HG03521 (cell line): ENCODE data around the gene SPAG4.
A peak's percentile ranks its signal among the peaks of the same experiment; 100 is the strongest.

Experiments used
- ATAC-seq: cut with Tn5 transposase; IDR thresholded peaks from one replicate; pipeline ENCODE4 v1.9.1; 2021; ENCODE audit warnings: mild to moderate bottlenecking, moderate library complexity; ENCODE audit not compliant: unreplicated experiment

The SPAG4 gene

GRCh38 chr20:35652641-35653429 is 37.2 kb downstream of the SPAG4 start:
- ATAC-seq = no peak

- ATAC-seq = no peak
Measured at GRCh38 chr20:35653430-35653734, 37.8 kb downstream of the SPAG4 start.

GRCh38 chr20:35653893-35654292 is 38.3 kb downstream of the SPAG4 start:
- no peak for ATAC-seq

GRCh38 chr20:35654415-35654814 is 38.8 kb downstream of the SPAG4 start:
- ATAC-seq = no peak

- no peak for ATAC-seq
Measured at GRCh38 chr20:35657271-35657670, 41.6 kb downstream of the SPAG4 start.

GRCh38 chr20:35660122-35660937 is 44.7 kb downstream of the SPAG4 start:
- ATAC-seq = no peak

- no peak for ATAC-seq
Measured at GRCh38 chr20:35661053-35661452, 45.4 kb downstream of the SPAG4 start.

- ATAC-seq = no peak
Measured at GRCh38 chr20:35661908-35662307, 46.3 kb downstream of the SPAG4 start.

GRCh38 chr20:35662551-35662950 is 46.9 kb downstream of the SPAG4 start:
- no peak for ATAC-seq

- ATAC-seq = peak; percentile 24
Measured at GRCh38 chr20:35663516-35664465, 48.2 kb downstream of the SPAG4 start.

- ATAC-seq = peak; percentile 75
Measured at GRCh38 chr20:35664466-35665206, 49.0 kb downstream of the SPAG4 start, which contains the start of the genes CPNE1 and RBM12. TSS of gene CPNE1 (minus strand) at chr20:35664900. CDS start at chr20:35632923, 31,977 bp downstream. TSS of gene RBM12 (minus strand) at chr20:35664900. CDS start at chr20:35655322, 9,578 bp downstream.

GRCh38 chr20:35665949-35666288 is 50.3 kb downstream of the SPAG4 start:
- ATAC-seq = no peak

- no peak for ATAC-seq
Measured at GRCh38 chr20:35669221-35669620, 53.6 kb downstream of the SPAG4 start.

GRCh38 chr20:35669681-35670080 is 54.1 kb downstream of the SPAG4 start:
- ATAC-seq = no peak
